RWPE2 (cell line): ENCODE results near the gene AKAP11.

Experiments used
- ATAC-seq: fragments of 200-7000 bp; cut with Tn5 transposase; 3 replicates; pipeline ENCODE4 v1.9.1; 2021; ENCODE audit warnings: low read depth
- DNase-seq: peaks from one replicate; pipeline ENCODE4 v3.0.0-alpha.2; 2020; ENCODE audit warnings: low spot score
- H3K27ac ChIP-seq: fragments of 450-650 bp; 2 replicates; pipeline ENCODE4 v1.5.1; 2017; ENCODE audit warnings: mild to moderate bottlenecking; ENCODE audit not compliant: poor library complexity, severe bottlenecking
- H3K27me3 ChIP-seq: fragments of 250-450 bp; sonication (Bioruptor Pico); 2 replicates; pipeline ENCODE4 v1.5.1; 2021; ENCODE audit warnings: mild to moderate bottlenecking, moderate library complexity; ENCODE audit not compliant: insufficient read depth, poor library complexity, severe bottlenecking
- H3K36me3 ChIP-seq: fragments of 250-450 bp; sonication (Bioruptor Pico); 2 replicates; pipeline ENCODE4 v1.5.1; 2020; ENCODE audit warnings: low read depth, mild to moderate bottlenecking, moderate library complexity
- H3K4me1 ChIP-seq: fragments of 250-450 bp; sonication (Bioruptor Pico); 2 replicates; pipeline ENCODE4 v1.5.1; 2021; ENCODE audit warnings: mild to moderate bottlenecking, moderate library complexity; ENCODE audit not compliant: insufficient read depth, poor library complexity, severe bottlenecking
- H3K4me3 ChIP-seq: fragments of 250-450 bp; sonication (Bioruptor Pico); 2 replicates; pipeline ENCODE4 v1.5.1; 2021; ENCODE audit warnings: mild to moderate bottlenecking, moderate library complexity; ENCODE audit not compliant: severe bottlenecking
- H3K9me3 ChIP-seq: fragments of 250-450 bp; sonication (Bioruptor Pico); 2 replicates; pipeline ENCODE4 v1.5.1; 2021; ENCODE audit warnings: mild to moderate bottlenecking, moderate library complexity; ENCODE audit not compliant: severe bottlenecking
- CTCF ChIP-seq: fragments of 450-650 bp; IDR thresholded peaks from one replicate; pipeline ENCODE4 v1.5.1; 2017; ENCODE audit warnings: mild to moderate bottlenecking, moderate library complexity; ENCODE audit not compliant: poor library complexity, severe bottlenecking

The AKAP11 gene

GRCh38 chr13:42280537-42280936, 8.6 kb downstream of the AKAP11 start:
- H3K27me3 ChIP-seq: no peaks in the 10 kb centered on the region
- DNase-seq (no peak), ATAC-seq (no peak)
- peaks cover 6% of the 10 kb centered on the region; the same call in 1 of the 2 replicates for H3K36me3 ChIP-seq
- no peaks in the 10 kb centered on the region for H3K9me3 ChIP-seq
- H3K27ac ChIP-seq: no peak overlapping the region
- no peak for TF ChIP-seq CTCF
- no peaks in the 10 kb centered on the region for H3K4me1 ChIP-seq
- H3K4me3 ChIP-seq: no peak overlapping the region

GRCh38 chr13:42283574-42283973, 11.6 kb downstream of the AKAP11 start:
- Histone ChIP-seq H3K4me1 (no peaks in the 10 kb centered on the region), H3K4me3 (no peak overlapping the region), H3K36me3 (peaks cover 32% of the 10 kb centered on the region), H3K9me3 (no peaks in the 10 kb centered on the region), H3K27me3 (no peaks in the 10 kb centered on the region), H3K27ac (no peak overlapping the region)
- TF ChIP-seq CTCF: no peak
- DNase-seq: no peak
- ATAC-seq: no peak

- ATAC-seq: no peak
- no peaks in the 10 kb centered on the region for H3K4me1 ChIP-seq
- no peak for DNase-seq
- peaks cover 37% of the 10 kb centered on the region for H3K36me3 ChIP-seq
- TF ChIP-seq CTCF: no peak
- H3K27ac ChIP-seq: no peak overlapping the region
- H3K9me3 ChIP-seq: no peaks in the 10 kb centered on the region
- no peaks in the 10 kb centered on the region for H3K27me3 ChIP-seq
- no peak overlapping the region for H3K4me3 ChIP-seq
Measured at GRCh38 chr13:42284068-42284467, 12.1 kb downstream of the AKAP11 start.

GRCh38 chr13:42298392-42298791, 26.4 kb downstream of the AKAP11 start:
- DNase-seq (no peak), ATAC-seq (no peak)
- Histone ChIP-seq H3K27ac (no peak overlapping the region), H3K36me3 (peaks cover 62% of the 10 kb centered on the region), H3K4me3 (no peak overlapping the region), H3K9me3 (no peaks in the 10 kb centered on the region), H3K27me3 (no peaks in the 10 kb centered on the region), H3K4me1 (no peaks in the 10 kb centered on the region)
- no peak for TF ChIP-seq CTCF

- no peaks in the 10 kb centered on the region for H3K27me3 ChIP-seq
- H3K9me3 ChIP-seq: no peaks in the 10 kb centered on the region
- TF ChIP-seq CTCF: no peak
- H3K4me1 ChIP-seq: no peaks in the 10 kb centered on the region
- DNase-seq (no peak), ATAC-seq (no peak)
- no peak overlapping the region for H3K4me3 ChIP-seq
- H3K27ac ChIP-seq: no peak overlapping the region
- H3K36me3 ChIP-seq: peaks cover 57% of the 10 kb centered on the region
Measured at GRCh38 chr13:42305503-42305902, 33.6 kb downstream of the AKAP11 start.
